ENCODE results near the gene NFATC1. TPM values are rescaled to one million over a fixed set of nuclear protein-coding genes. Genes with fewer than 3 reads are reported as not detected.

The NFATC1 gene
- total RNA-seq, 3 donors from 2014 or later (not counting 1 experiment from before 2014, with no cell fraction given) = 35.8 to 47.4 (median 37.1) TPM

DNA sequence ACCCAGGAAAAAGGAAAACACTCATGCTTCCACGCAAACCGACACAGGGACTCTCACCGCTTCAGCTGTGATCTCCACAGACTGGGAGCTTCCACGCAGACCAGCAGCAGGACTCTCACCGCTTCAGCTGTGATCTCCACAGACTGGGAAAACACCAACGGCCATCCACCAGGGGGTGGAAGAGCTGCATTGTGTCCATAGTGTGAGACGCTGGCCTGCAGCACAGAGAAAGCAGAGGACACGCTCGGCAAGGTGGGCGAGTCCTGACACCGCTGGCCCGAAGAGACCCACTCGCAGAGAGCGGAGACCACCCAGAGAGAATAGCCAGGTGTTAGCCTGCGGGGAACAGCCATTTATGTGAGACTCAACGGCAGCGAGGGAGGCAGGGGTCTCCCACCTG is 42.5 kb upstream of the NFATC1 start:
- no peak for DNase-seq
- Mint-ChIP-seq H3K4me3 (no peak overlapping the region), H3K9me3 (no peaks in the 10 kb centered on the region), H3K27ac (no peak overlapping the region), H3K36me3 (peaks cover 7% of the 10 kb centered on the region), H3K4me1 (peaks cover 0 to 9% of the 10 kb centered on the region in 2 donors), H3K27me3 (ENCODE audit: low read depth in 2 of 2) (no peaks in the 10 kb centered on the region)
- Histone ChIP-seq H3K4me3 (ENCODE audit: low read length) (no peak overlapping the region), H3K4me1 (ENCODE audit: control insufficient read depth, insufficient read depth, low read length) (no peaks in the 10 kb centered on the region), H3K27me3 (ENCODE audit: control insufficient read depth, insufficient read depth, low read length) (no peaks in the 10 kb centered on the region), H3K36me3 (ENCODE audit: control insufficient read depth, insufficient read depth, low read length) (peaks cover 6% of the 10 kb centered on the region), H3K27ac (ENCODE audit: low read length) (no peak overlapping the region), H3K9me3 (ENCODE audit: control insufficient read depth, insufficient read depth, low read length) (no peaks in the 10 kb centered on the region)
- intact Hi-C loops (cut with micrococcal nuclease) = no loop called here
- TF ChIP-seq, protein P1, sequence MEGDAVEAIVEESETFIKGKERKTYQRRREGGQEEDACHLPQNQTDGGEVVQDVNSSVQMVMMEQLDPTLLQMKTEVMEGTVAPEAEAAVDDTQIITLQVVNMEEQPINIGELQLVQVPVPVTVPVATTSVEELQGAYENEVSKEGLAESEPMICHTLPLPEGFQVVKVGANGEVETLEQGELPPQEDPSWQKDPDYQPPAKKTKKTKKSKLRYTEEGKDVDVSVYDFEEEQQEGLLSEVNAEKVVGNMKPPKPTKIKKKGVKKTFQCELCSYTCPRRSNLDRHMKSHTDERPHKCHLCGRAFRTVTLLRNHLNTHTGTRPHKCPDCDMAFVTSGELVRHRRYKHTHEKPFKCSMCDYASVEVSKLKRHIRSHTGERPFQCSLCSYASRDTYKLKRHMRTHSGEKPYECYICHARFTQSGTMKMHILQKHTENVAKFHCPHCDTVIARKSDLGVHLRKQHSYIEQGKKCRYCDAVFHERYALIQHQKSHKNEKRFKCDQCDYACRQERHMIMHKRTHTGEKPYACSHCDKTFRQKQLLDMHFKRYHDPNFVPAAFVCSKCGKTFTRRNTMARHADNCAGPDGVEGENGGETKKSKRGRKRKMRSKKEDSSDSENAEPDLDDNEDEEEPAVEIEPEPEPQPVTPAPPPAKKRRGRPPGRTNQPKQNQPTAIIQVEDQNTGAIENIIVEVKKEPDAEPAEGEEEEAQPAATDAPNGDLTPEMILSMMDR (IDR thresholded peaks at IDR 0.05) = no peak
- no peak for ATAC-seq
- 95% methylated on average over 17 of the region's 17 CpGs for WGBS (ENCODE audit: insufficient coverage)

DNA sequence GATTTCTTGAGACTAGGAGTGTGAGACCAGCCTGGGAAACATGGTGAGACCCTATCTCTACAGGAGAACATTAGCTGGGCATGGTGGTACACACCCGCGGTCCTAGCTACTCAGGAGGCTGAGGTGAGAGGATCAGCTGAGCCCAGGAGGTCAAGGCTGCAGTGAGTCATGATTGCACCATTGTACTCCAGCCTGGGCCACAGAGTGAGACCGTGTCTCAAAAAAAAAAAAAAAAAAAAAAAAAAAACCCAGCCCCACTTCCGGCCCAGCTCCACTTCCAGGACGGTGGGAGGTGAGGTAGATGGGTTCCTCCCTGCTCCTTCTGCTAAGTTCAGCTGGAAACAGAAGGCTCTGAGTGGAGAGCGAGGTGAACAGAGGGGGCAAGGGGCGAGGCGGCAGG is 41.4 kb upstream of the NFATC1 start:
- Mint-ChIP-seq H3K36me3 (peaks cover 7% of the 10 kb centered on the region), H3K27ac (no peak overlapping the region), H3K27me3 (ENCODE audit: low read depth in 2 of 2) (no peaks in the 10 kb centered on the region), H3K9me3 (no peaks in the 10 kb centered on the region), H3K4me1 (peaks cover 0 to 9% of the 10 kb centered on the region in 2 donors), H3K4me3 (no peak overlapping the region)
- Histone ChIP-seq H3K4me1 (ENCODE audit: control insufficient read depth, insufficient read depth, low read length) (no peaks in the 10 kb centered on the region), H3K36me3 (ENCODE audit: control insufficient read depth, insufficient read depth, low read length) (peaks cover 12% of the 10 kb centered on the region), H3K9me3 (ENCODE audit: control insufficient read depth, insufficient read depth, low read length) (no peaks in the 10 kb centered on the region), H3K4me3 (ENCODE audit: low read length) (no peak overlapping the region), H3K27ac (ENCODE audit: low read length) (no peak overlapping the region), H3K27me3 (ENCODE audit: control insufficient read depth, insufficient read depth, low read length) (no peaks in the 10 kb centered on the region)
- DNase-seq (no peak), ATAC-seq (no peak)
- intact Hi-C loops (cut with micrococcal nuclease) = no loop called here
- TF ChIP-seq, protein P1 (IDR thresholded peaks at IDR 0.05) = no peak
- WGBS (ENCODE audit: insufficient coverage) = 91% methylated on average over 7 of the region's 8 CpGs

DNA sequence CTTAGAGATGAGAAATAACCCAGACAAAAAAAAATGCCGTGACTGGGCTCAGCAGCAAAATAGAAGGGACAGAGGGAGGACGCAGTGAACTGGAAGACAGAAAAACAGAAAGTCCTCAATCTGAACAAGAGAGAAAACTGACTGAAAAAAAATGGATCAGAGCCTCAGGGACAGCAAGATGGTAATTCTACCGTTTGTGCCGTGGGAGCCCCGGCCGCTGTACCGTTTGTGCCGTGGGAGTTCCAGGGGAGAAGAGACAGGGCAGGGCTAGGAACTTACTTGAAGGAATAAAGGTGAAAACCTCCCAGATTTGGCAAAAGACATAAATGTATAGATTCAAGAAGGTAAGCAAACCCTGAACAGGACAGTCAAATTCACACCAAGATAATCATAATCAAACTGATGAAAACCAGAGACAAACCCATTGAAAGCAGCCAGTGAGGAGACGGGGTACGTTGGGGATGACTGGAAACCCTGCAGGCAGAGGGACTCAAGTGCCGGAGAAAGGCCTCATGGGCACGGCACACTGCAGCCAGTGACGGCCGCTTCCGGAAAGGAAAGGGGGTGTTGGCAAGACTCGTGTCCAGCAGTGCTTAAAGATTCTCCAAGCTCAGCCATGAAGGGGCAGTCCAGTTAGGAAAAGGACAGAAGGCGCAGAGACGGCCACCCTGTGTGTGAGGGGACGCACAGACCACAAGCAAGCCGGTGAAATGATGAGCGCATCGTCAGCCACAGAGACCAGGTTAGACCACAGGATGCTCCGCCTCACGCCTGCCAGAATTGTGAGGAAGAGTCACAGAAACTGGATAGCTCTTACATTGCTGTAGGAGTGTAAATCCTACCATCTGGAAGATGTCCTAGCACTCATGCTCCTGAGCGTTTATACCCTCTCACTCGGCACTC is 40.0 kb upstream of the NFATC1 start:
- 84% methylated on average over 26 of the region's 26 CpGs for WGBS (ENCODE audit: insufficient coverage)
- Histone ChIP-seq H3K27me3 (ENCODE audit: control insufficient read depth, insufficient read depth, low read length) (no peaks in the 10 kb centered on the region), H3K4me3 (ENCODE audit: low read length) (no peak overlapping the region), H3K36me3 (ENCODE audit: control insufficient read depth, insufficient read depth, low read length) (peaks cover 14% of the 10 kb centered on the region), H3K4me1 (ENCODE audit: control insufficient read depth, insufficient read depth, low read length) (no peaks in the 10 kb centered on the region), H3K27ac (ENCODE audit: low read length) (no peak overlapping the region), H3K9me3 (ENCODE audit: control insufficient read depth, insufficient read depth, low read length) (no peaks in the 10 kb centered on the region)
- H3K27ac Mint-ChIP-seq = no peak overlapping the region
- TF ChIP-seq, protein P1 (IDR thresholded peaks at IDR 0.05) = no peak
- ATAC-seq = no peak
- no peaks in the 10 kb centered on the region for H3K27me3 Mint-ChIP-seq (ENCODE audit: low read depth in 2 of 2)
- no peak for DNase-seq
- no peak overlapping the region for H3K4me3 Mint-ChIP-seq
- intact Hi-C loops (cut with micrococcal nuclease) = no loop called here
- H3K4me1 Mint-ChIP-seq = peaks cover 0 to 9% of the 10 kb centered on the region in 2 donors
- H3K36me3 Mint-ChIP-seq = peaks cover 7% of the 10 kb centered on the region
- no peaks in the 10 kb centered on the region for H3K9me3 Mint-ChIP-seq
